HG03432 (cell line): ENCODE data around the gene MYG1.
"Not testable (repeated sequence)": the region's sequence is repeated elsewhere in the genome, so short reads cannot be mapped to it uniquely, and the experiment has no call there.

Experiments used
- ATAC-seq: cut with Tn5 transposase; IDR thresholded peaks from one replicate; pipeline ENCODE4 v1.9.1; 2021; ENCODE audit warnings: mild to moderate bottlenecking, moderate library complexity; ENCODE audit not compliant: unreplicated experiment

MYG1 gene

GRCh38 chr12:53325511-53326061 lies 26.1 kb downstream of the MYG1 start:
- no peak for ATAC-seq

GRCh38 chr12:53326460-53327185 lies 27.1 kb downstream of the MYG1 start:
- ATAC-seq, result no peak

GRCh38 chr12:53327435-53328042 lies 28.0 kb downstream of the MYG1 start:
- no peak for ATAC-seq

DNA sequence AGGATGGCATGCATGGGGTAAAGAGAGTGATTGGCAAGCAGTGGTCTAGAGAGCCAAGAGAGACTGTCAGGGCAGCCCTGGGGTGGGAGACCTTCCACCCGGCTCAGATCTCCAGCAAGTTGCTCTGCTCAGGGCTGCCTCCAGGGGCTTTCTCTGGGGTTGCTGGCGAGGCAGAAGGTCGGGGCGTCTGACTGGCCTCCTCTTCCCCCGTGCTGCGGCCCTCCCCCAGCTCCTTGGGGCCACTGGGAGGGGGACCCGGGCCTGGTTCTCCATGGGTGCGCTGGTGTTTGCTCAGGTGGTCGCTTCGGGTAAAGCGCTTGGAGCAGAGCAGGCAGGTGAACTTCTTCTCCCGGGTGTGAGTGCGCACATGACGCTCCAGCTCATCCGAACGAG lies 28.5 kb downstream of the MYG1 start:
- no peak for ATAC-seq

DNA sequence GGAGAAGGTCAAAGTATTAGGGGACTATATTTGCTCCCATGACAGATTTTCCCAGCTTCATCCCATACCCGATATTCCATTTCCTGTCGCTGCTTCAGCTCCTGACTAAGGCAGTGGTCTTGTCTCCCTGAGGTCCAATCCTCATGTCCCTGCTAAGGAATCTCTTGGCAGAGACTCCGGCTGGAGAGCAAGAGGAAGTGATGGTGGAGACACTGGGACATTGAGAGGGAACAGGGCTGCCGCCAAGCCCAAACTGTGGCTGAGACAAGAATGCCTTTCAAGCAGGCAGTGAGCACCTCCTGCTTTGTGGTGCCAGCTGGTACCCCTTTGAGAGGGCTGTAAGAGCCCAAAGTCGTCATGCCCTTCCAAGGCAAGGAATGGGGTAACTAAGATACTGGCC lies 31.2 kb downstream of the MYG1 start:
- ATAC-seq, result no peak

DNA sequence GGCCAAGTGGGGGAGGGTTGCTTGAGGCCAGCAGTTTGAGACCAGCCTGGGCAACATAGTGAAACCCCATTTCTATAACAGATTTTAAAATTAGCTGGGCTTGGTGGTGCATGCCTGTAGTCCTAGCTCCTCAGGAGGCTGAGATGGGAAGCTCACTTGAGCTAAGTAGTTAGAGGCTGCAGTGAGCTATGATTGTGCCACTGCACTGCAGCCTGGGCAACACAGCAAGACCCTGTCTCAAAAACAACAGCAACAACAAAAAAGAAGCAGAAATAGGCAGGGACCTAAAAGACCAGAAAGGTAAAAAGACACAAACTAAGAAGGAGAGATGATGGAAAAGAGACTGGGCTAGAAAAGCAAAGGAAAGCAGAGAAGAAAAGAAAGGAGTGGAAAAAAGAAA lies 32.8 kb downstream of the MYG1 start:
- not testable (repeated sequence) for ATAC-seq

- no peak for ATAC-seq
Observed at GRCh38 chr12:53332744-53333143, 33.2 kb downstream of the MYG1 start.

DNA sequence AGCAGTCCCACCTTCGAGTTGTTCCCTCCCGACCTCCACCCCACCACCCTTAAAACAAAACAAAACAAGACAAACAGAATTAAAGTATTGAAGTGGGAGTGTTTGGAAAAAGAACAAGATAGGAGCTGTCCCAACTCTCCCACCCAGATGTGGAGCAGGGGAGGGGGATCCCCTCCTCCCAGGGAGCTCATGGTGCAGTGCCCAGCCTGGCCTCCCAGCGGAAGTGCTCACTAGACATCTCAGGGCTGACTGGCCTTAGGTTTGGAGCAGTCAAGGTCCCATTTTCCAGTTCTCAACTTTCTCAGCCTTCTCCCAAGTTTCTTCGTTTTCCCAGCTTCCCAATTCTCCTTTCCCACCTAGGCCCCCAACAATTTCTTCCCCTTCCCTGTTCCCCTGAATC lies 33.8 kb downstream of the MYG1 start:
- ATAC-seq, result no peak

DNA sequence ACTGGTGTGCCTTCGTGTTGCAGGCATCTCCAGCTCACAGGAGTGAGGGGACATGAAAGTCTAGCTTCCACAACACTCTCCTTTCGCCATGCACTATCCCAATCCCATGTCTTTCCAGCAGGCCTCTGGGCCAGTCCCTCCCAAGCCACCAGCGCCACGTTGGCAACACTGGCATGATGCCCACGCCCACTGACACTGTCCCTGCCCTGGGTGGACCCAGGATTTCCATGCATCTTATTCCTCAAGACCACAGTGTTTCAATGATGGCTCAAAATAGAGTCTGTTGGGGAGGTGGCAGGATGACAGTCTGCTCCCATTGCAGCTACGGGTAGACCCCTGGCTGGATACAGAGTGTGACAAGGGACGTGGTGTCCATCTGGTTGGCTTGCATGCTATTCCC lies 34.4 kb downstream of the MYG1 start:
- ATAC-seq, result no peak

- ATAC-seq, result no peak
Observed at GRCh38 chr12:53334822-53335221, 35.3 kb downstream of the MYG1 start.

DNA sequence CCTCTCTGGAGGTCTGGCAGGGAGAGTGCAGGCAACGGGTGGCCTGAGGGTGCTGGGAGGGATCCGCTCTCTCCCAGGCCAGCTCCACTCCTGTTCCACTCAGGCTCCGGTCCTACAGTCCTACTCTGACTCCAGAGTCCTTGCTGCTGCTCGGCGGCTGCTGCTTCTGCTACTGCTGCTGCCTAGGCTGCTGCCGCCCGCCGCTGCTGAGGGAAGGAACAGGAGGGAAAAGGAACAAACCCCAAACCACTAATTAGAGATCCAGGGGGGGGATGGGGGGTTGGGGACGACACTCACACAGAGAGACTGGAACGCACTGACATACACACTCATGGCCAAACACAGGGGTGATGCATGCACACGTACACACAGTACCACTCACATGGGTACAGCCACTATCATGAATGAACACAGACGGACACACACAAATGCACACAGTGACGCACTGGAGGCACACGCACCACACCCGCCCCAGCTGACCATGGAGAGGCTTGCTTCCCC lies 36.7 kb downstream of the MYG1 start, which contains the start of gene SP7:
Gene SP7, minus strand, starts transcription at position 174 of the 501 bp plus-strand sequence. CDS start 708 bp downstream, outside the sequence.
- no peak for ATAC-seq

DNA sequence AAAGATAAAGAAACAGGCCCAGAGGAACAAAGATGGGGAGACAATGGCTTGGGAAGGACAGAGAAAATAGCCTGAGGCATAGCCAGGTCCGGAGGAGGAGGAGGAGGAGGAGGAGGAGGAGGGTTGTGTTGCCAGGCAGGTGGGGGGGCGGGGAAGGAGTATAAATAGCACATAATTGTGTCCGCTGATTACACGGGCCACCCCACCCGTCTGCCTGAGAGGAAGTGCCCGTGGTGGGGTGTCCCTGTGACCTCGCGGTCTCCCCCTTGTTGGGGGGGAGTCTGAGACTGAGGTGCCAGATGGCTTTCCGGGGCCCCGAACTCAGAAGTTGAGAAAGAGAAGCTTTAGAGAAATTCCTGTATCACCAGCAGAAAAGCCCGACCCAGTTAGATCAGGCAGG lies 38.5 kb downstream of the MYG1 start:
- no peak for ATAC-seq

DNA sequence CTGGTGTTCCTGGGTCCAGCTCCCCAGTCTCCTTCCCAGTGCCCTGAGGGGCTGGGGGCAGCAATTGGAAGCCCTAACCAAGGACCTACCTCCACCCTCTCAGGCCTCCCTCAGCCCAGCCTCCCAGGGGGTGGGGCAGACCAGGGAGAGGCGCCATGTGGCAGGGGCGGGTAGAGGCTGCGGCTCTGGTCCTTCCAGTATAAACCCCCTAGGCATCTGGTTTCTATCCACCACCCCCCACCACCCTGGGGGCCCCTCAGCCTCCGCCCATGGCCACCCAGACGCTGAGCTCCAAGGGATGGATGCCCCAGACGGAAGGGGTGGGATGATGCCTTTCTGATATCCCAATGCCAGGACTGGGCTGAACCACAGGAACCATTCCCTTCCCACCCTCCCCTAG lies 39.4 kb downstream of the MYG1 start:
- no peak for ATAC-seq

DNA sequence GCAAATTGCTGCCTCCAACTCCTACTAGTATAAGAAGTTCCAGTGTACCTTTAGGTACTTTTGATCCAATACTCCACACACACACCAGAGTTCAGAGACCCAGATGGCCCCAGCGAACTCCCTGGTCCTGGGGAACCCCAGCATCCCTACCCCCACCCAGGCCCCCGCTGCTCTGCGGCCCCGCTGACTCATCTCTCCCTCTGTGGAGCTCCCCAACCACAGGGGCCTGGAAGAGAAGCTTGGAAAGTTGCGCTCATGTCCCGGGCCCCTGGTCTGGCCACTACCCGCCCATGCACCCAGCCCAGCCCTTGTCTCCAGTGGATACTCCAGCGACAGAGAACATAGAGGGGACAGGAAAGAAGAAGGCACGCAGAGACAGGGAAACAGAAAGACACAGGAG lies 40.9 kb downstream of the MYG1 start:
- ATAC-seq, result no peak

GRCh38 chr12:53343449-53343848 lies 44.0 kb downstream of the MYG1 start:
- no peak for ATAC-seq

DNA sequence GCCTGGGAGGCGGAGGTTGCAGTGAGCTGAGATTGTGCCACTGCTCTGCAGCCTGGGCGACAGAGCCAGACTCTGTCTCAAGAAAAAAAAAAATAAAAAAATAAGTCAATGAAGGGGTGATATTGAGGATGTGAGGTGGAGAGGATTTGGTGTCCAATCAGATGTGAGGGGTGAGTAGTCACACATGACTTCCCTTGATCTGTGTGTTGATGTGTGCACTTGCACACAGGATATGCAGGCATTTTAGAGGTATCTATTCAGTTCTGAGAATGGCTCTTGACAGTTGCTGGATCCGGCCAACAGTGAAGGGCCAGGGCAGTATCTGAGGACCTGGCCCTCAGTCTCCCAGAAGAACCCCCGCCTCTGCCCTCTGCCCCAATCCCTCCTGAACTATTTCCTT lies 44.5 kb downstream of the MYG1 start:
- ATAC-seq, result no peak

DNA sequence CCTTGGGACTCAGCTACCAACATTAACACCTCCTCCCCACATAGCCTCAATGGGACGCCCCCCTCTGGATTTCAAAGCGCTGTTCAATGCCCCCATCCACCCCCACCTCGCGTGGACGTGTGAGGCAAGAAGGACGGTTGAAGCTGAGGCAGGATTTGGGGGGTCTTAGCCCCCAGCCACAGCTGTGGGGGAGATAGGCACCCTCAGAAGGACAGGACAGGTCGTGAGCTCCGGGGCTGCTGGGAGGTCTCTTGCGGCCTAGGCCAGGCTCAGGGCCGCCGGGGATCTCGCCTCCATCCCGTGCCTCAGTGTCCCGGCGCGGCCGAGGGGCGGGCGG lies 45.0 kb downstream of the MYG1 start:
- no peak for ATAC-seq

DNA sequence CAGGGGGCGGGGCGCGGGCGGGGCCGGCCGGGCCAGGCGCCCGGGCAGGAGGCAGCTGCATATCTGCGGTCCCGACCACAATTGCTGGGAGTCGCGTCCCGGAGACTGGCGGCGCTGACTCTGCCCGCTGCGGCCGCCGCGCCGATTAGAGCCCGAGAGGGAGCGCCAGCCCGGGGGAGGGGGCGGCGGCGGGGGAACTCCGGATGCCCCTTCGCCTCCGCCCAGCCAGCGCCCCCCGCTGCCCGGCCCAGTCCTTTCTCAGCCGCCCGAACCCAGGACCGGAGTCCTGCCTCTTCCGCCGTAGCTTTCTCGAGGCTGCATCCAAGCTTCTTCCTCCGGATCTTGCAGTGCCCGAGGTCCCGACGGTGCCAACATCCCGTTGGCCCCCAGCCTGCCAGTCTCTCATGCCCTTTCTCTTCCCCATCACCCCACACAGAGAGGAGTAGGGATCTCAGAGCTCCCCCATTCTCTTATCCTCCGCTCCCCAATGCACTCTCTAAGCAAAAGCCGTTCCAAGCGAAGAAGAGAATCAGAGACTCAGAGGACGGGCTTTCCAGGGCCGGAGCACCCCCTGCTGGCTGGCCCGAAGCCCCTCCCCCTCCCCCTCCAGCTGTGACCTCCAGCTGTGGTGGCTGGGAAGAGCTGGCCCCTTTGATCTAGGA lies 45.5 kb downstream of the MYG1 start:
- peak; percentile 78 for ATAC-seq

- no peak for ATAC-seq
Observed at GRCh38 chr12:53345486-53346188, 46.1 kb downstream of the MYG1 start.

DNA sequence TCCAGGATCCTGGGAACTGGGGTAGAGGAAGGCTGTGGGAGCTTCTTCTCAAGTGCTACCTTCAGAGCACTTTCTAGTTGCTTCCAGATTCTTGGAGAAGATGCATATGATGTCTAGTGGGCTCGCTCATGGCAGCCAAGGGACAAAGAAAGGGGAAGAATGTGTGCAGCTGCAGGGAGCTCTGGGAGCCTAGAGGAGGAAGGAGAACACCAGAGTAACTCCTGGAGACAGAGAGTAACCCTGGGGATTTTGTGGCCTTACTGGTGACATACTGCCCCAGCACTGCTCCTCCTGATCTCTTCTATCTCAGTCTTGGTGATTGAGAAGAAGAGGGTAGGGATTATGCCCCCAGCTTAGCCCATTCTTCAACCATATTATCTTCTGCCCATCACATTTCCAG lies 47.0 kb downstream of the MYG1 start:
- no peak for ATAC-seq

- no peak for ATAC-seq
Observed at GRCh38 chr12:53347905-53348304, 48.4 kb downstream of the MYG1 start.
